A549 (cell line): ENCODE results near the gene SS18L1. TPM values are rescaled to one million over a fixed set of nuclear protein-coding genes. Genes with fewer than 3 reads are reported as not detected.

Experiments used
- ATAC-seq, 2 experiments: fragments of 200-7000 bp in 1 of 2; fragments of >200 bp in 1 of 2; cut with Nextera tagmentation in 1 of 2; cut with Tn5 transposase in 1 of 2; 3 replicates each; pipeline versions ENCODE4 v1.8.0 to v1.9.1; 2018 to 2020; ENCODE audit warnings: mild to moderate bottlenecking in 1 of 2, moderate library complexity in 1 of 2
- CTCF ChIA-PET: fragments of 300-600 bp; sonication (Branson Sonifier 250); formaldehyde crosslinking; extraction: SDS; loops from one replicate; lab custom pipeline; 2021; ENCODE audit warnings: antibody characterized with exemption, inconsistent platforms; lab: Yijun Ruan, JAX
- POLR2A ChIA-PET: fragments of 350-600 bp; formaldehyde crosslinking; extraction: SDS; loops from one replicate; lab custom pipeline; 2021; ENCODE audit warnings: antibody characterized with exemption, inconsistent platforms; lab: Yijun Ruan, JAX
- DNase-seq, 2 experiments: peaks; one replicate each; pipeline versions ENCODE4 v3.0.0 to v3.0.0-alpha.2; 2011 to 2016; ENCODE audit warnings: low read depth in 1 of 2, low spot score in 1 of 2
- FAIRE-seq: peaks from 2 replicates; lab custom pipeline; 2011; peaks lifted over from hg19 to GRCh38; lab: Jason Lieb, UNC
- H3K27ac ChIP-seq, 2 experiments: fragments of >200 bp; sonication (Bioruptor Twin); formaldehyde crosslinking; 3 replicates each; pipeline ENCODE4 v1.5.1; 2016 to 2017
- H3K4me1 ChIP-seq: fragments of >200 bp; sonication (Bioruptor Twin); formaldehyde crosslinking; 3 replicates; pipeline ENCODE4 v1.6.1; 2016
- H3K4me2 ChIP-seq: fragments of >200 bp; sonication (Bioruptor Twin); formaldehyde crosslinking; 3 replicates; pipeline ENCODE4 v1.6.1; 2016
- H3K4me3 ChIP-seq: fragments of >200 bp; sonication (Bioruptor Twin); formaldehyde crosslinking; 3 replicates; pipeline ENCODE4 v1.5.1; 2016
- H3K9me3 ChIP-seq: fragments of >200 bp; sonication (Bioruptor Twin); formaldehyde crosslinking; 3 replicates; pipeline ENCODE4 v1.6.1; 2016
- BHLHE40 ChIP-seq: IDR thresholded peaks from 2 replicates; pipeline ENCODE4 v1.6.1; 2012; ENCODE audit warnings: low read depth, low read length, inconsistent platforms
- CHD4 ChIP-seq: fragments of 200-600 bp; sonication (generic); IDR thresholded peaks from 2 replicates; pipeline ENCODE4 v1.6.1; 2016; ENCODE audit warnings: antibody characterized with exemption, mild to moderate bottlenecking, borderline replicate concordance
- CTCF ChIP-seq: fragments of >200 bp; sonication (Bioruptor Twin); formaldehyde crosslinking; IDR thresholded peaks from 3 replicates; pipeline ENCODE4 v1.5.1; 2016
- ESRRA ChIP-seq: fragments of 150-350 bp; IDR thresholded peaks from 2 replicates; pipeline ENCODE4 v1.6.1; 2014; ENCODE audit warnings: mild to moderate bottlenecking, low read length, borderline replicate concordance
- FOSB ChIP-seq: fragments of 250-450 bp; sonication (Bioruptor Pico); IDR thresholded peaks from 2 replicates; pipeline ENCODE4 v1.5.0; 2020; ENCODE audit warnings: mild to moderate bottlenecking, moderate library complexity
- FOSL2 ChIP-seq, 2 experiments: fragments of 450-650 bp in 1 of 2; fragments of >200 bp in 1 of 2; sonication (Bioruptor Twin) in 1 of 2; formaldehyde crosslinking; IDR thresholded peaks; 2 replicates each; pipeline versions ENCODE4 v1.5.0 to v1.6.1; 2016 to 2020; ENCODE audit warnings: mild to moderate bottlenecking in 1 of 2, moderate library complexity in 1 of 2
- GATA3 ChIP-seq: IDR thresholded peaks from 2 replicates; pipeline ENCODE4 v1.6.1; 2012; ENCODE audit warnings: borderline replicate concordance
- HMGXB4 ChIP-seq: fragments of 250-450 bp; sonication (Bioruptor Pico); IDR thresholded peaks from 2 replicates; pipeline ENCODE4 v1.5.0; 2021; ENCODE audit warnings: mild to moderate bottlenecking, moderate library complexity, borderline replicate concordance
- JUNB ChIP-seq: fragments of >200 bp; sonication (Bioruptor Twin); formaldehyde crosslinking; IDR thresholded peaks from 2 replicates; pipeline ENCODE4 v1.6.1; 2016
- KDM1A ChIP-seq: fragments of 200-600 bp; sonication (generic); IDR thresholded peaks from 2 replicates; pipeline ENCODE4 v1.6.1; 2016; ENCODE audit warnings: low read depth, mild to moderate bottlenecking
- MAFK ChIP-seq: fragments of 450-650 bp; IDR thresholded peaks from 2 replicates; pipeline ENCODE4 v1.6.1; 2014; ENCODE audit not compliant: partially characterized antibody
- MYC ChIP-seq: IDR thresholded peaks from 2 replicates; pipeline ENCODE4 v1.6.1; 2012; ENCODE audit warnings: mild to moderate bottlenecking, inconsistent platforms, low read length, improper control_type of control experiment, borderline replicate concordance
- NPAS2 ChIP-seq: fragments of 250-450 bp; sonication (Bioruptor Pico); IDR thresholded peaks from 2 replicates; pipeline ENCODE4 v1.8.0; 2022; ENCODE audit warnings: mild to moderate bottlenecking, moderate library complexity, borderline replicate concordance
- NR3C1 ChIP-seq: fragments of >200 bp; sonication (Bioruptor Twin); formaldehyde crosslinking; IDR thresholded peaks from 3 replicates; pipeline ENCODE4 v1.6.1; 2017
- PHF8 ChIP-seq: fragments of 200-600 bp; sonication (generic); IDR thresholded peaks from 2 replicates; pipeline ENCODE4 v1.6.1; 2016; ENCODE audit warnings: low read depth, mild to moderate bottlenecking, antibody characterized with exemption, moderate library complexity, borderline replicate concordance
- REST ChIP-seq: fragments of 200-600 bp; sonication (generic); IDR thresholded peaks from 2 replicates; pipeline ENCODE4 v1.6.1; 2016; ENCODE audit warnings: antibody characterized with exemption, mild to moderate bottlenecking, moderate library complexity
- RNF2 ChIP-seq: fragments of 200-600 bp; sonication (generic); IDR thresholded peaks from 2 replicates; pipeline ENCODE4 v1.6.1; 2016; ENCODE audit warnings: low read depth, mild to moderate bottlenecking, antibody characterized with exemption, moderate library complexity, borderline replicate concordance
- TFCP2L1 ChIP-seq: fragments of 250-450 bp; sonication (Bioruptor Pico); IDR thresholded peaks from 2 replicates; pipeline ENCODE4 v1.5.0; 2021; ENCODE audit warnings: mild to moderate bottlenecking
- ZC3H11A ChIP-seq: fragments of 450-650 bp; IDR thresholded peaks from 2 replicates; pipeline ENCODE4 v1.6.1; 2014; ENCODE audit warnings: antibody characterized with exemption, mild to moderate bottlenecking
- ZSCAN20 ChIP-seq: fragments of 250-450 bp; sonication (Bioruptor Pico); IDR thresholded peaks from 2 replicates; pipeline ENCODE4 v1.8.0; 2022; ENCODE audit warnings: mild to moderate bottlenecking, moderate library complexity
- WGBS: methylation state at CpG from one replicate; pipeline ENCODE4 v1.1.6; 2017; ENCODE audit errors: missing lambda C conversion rate; 5-methylcytosine and 5-hydroxymethylcytosine counted together
- polyA plus RNA-seq, 4 experiments: library from polyadenylated mRNA; depleted of rRNA in 3 of 4; stranded (reverse); fragments of >200 nt; fragmentation: RNase III in 1 of 4; extraction: RNeasy Plus Mini Kit Qiagen cat#74134 plus additional on column Dnase treatment in 1 of 4; gene quantifications; 2 replicates in 3 of 4; 3 replicates in 1 of 4; pipeline ENCODE4 v1.2.3, GENCODE V29; 2011 to 2017
- TF ChIP-seq, protein P1 (sequence below): fragments of >200 bp; sonication (Bioruptor Twin); formaldehyde crosslinking; IDR thresholded peaks from 3 replicates; pipeline ENCODE4 v1.6.1; 2016
- TF ChIP-seq, protein P2 (sequence below): fragments of >200 bp; sonication (Bioruptor Twin); formaldehyde crosslinking; IDR thresholded peaks from 2 replicates; pipeline ENCODE4 v1.6.1; 2016
- TF ChIP-seq, protein P3 (sequence below): fragments of 250-450 bp; sonication (Bioruptor Pico); IDR thresholded peaks from 2 replicates; pipeline ENCODE4 v1.5.0; 2020; ENCODE audit warnings: low read depth, mild to moderate bottlenecking, moderate library complexity

Gene SS18L1
- polyA plus RNA-seq, 2 of the 4 experiments (the other 2 are of a cell fraction): 7.4 to 13.1 TPM

DNA sequence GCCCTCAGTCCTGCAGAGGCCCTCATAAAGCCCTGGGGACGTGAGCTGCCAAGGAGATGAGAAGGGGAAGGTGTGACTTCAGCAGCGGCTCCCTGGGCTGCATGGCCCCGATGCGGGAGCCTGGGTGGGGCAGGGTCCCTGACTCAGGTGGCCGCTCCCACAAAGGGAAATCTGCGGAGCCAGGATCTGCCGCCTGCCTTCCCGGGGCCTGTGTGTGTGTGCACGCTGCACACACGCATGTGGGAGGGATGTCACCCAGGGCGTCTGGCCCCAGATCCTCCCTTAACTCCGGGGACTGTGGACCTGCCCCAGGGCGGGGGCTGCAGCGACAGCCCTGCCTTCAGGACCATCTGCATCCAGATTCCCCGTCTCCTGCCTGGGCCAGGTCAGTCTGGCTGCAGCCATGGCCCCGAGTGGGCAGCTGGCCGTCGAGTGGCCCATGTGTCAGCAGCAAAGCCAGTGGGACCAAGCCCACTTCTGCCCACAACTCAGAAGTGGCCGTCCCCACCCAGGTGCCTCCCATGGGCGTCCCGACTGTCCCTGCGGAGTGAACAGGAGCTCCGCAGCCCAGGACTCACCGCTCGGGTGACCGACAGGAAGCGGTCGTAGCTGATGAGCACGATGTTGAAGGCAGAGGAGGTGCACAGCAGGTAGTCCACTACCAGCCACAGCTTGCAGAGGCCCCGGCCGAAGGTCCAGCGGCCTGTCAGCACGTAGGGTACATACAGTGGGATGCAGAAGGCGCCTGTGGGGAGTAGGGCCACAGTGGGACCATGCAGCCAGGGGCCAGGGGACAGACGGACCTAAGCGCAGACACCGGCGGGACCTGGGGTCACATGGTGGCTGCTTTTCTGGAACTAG is 74.6 kb downstream of the SS18L1 start:
- Histone ChIP-seq H3K27ac (no peak overlapping the region), H3K9me3 (no peaks in the 10 kb centered on the region), H3K4me3 (no peak overlapping the region; the same call in 2 of the 3 replicates), H3K4me2 (no peak overlapping the region), H3K4me1 (peaks cover 22% of the 10 kb centered on the region; the same call in 2 of the 3 replicates)
- ATAC-seq (peak in 1 of 2 experiments; percentile 12; a peak in 3 of 6 replicates), DNase-seq (no peak), FAIRE-seq (no peak)
- ChIA-PET POLR2A (no interaction called here), CTCF (interaction anchor here (0.6 kb wide), 1 partner anchor 9 kb away, joined by 3 read pairs; no protein-coding TSS in a partner anchor)
- 32% methylated on average over 31 of the region's 38 CpGs for WGBS
- TF ChIP-seq, protein P1, sequence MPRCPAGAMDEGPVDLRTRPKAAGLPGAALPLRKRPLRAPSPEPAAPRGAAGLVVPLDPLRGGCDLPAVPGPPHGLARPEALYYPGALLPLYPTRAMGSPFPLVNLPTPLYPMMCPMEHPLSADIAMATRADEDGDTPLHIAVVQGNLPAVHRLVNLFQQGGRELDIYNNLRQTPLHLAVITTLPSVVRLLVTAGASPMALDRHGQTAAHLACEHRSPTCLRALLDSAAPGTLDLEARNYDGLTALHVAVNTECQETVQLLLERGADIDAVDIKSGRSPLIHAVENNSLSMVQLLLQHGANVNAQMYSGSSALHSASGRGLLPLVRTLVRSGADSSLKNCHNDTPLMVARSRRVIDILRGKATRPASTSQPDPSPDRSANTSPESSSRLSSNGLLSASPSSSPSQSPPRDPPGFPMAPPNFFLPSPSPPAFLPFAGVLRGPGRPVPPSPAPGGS: no peak
- TF ChIP-seq GATA3 (no peak), ZSCAN20 (no peak), PHF8 (no peak), HMGXB4 (CRISPR knock-in tag) (no peak), CHD4 (no peak), BHLHE40 (no peak), JUNB (no peak), NPAS2 (CRISPR knock-in tag) (no peak), FOSL2 (IDR thresholded peaks at IDR 0.05) (no peak), FOSL2 (CRISPR knock-in tag; IDR thresholded peaks at IDR 0.05) (no peak), NR3C1 (no peak)
- TF ChIP-seq, protein P2, sequence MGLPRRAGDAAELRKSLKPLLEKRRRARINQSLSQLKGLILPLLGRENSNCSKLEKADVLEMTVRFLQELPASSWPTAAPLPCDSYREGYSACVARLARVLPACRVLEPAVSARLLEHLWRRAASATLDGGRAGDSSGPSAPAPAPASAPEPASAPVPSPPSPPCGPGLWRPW: no peak

DNA sequence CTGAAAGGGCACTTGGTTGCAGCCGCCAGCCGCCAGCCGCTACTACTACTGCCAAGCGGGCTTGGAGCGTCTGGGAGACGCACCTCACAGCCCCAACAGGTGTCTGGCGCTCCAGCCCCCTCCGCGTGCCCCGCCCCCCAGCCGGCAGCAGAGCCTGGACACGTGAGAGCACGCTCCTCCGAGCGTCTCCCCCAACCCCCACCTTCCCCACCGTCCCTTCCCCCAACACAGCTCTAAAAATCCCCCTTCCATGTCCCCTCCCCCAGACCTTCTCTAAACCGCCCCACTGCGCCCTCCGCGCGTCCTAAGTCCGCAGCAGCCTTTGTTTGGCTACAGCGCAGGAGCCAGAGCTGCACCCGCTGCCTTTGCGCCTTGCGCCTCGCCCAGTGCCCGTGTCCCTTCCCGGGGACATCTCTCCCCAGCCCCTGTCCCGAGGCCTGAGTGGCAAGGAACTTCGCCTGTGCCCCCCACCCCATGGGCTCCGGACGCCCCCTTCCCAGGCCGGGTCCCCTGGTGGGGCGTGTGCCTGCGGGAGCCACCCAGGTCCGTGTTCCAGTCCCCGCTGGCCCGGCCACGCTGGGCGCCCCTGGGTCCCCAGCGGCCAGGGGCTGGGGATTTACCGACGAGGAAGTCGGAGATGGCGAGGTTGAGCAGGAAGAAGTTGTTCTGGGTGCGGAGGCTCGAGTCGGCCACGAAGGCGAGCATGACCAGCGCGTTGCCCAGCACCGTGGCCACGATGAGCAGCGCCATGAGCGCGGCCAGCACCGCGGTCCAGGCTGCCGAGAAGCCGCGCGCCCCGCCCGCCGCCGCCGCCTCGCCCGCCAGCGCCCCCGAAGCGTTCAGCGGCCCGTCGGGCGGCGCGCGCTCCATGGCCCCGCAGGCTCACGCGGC is 75.8 kb downstream of the SS18L1 start:
- Histone ChIP-seq H3K4me1 (peaks cover 17% of the 10 kb centered on the region; the same call in 2 of the 3 replicates), H3K27ac (no peak overlapping the region), H3K9me3 (no peaks in the 10 kb centered on the region), H3K4me3 (peak overlapping the region; percentile 50), H3K4me2 (peak overlapping the region; percentile 98)
- ATAC-seq (0 out of 6 replicates have a peak, but pooled peaks of 1 of the 2 experiments have one; percentile 1), DNase-seq (peak in 1 of 2 experiments; percentile 42), FAIRE-seq (no peak)
- WGBS: 15% methylated on average over 14 of the region's 84 CpGs
- ChIA-PET CTCF (no interaction called here), POLR2A (no interaction called here)
- TF ChIP-seq MAFK (no peak), CTCF (no peak), KDM1A (no peak), FOSB (CRISPR knock-in tag) (no peak), ZSCAN20 (no peak), REST (no peak), MYC (no peak), RNF2 (no peak), PHF8 (no peak), TFCP2L1 (CRISPR knock-in tag) (no peak), ZC3H11A (no peak), ESRRA (no peak)
- TF ChIP-seq, protein P3, sequence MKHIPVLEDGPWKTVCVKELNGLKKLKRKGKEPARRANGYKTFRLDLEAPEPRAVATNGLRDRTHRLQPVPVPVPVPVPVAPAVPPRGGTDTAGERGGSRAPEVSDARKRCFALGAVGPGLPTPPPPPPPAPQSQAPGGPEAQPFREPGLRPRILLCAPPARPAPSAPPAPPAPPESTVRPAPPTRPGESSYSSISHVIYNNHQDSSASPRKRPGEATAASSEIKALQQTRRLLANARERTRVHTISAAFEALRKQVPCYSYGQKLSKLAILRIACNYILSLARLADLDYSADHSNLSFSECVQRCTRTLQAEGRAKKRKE (CRISPR knock-in tag): no peak
